MM.1S (cell line): ENCODE data around the gene CAPN5.

Source experiments
- DNase-seq: peaks from one replicate; pipeline ENCODE4 v3.0.0-alpha.2; 2015
- H2AFZ ChIP-seq: fragments of 300-600 bp; sonication (generic); 2 replicates; pipeline ENCODE4 v1.6.0; 2016; ENCODE audit warnings: antibody characterized with exemption, low read length
- H3F3A ChIP-seq: fragments of 300-600 bp; sonication (generic); 2 replicates; pipeline ENCODE4 v1.6.1; 2016; ENCODE audit warnings: mild to moderate bottlenecking, antibody characterized with exemption, low read length, moderate library complexity, mixed read lengths; ENCODE audit not compliant: insufficient read depth
- H3K27ac ChIP-seq: fragments of 300-600 bp; sonication (generic); 2 replicates; pipeline ENCODE4 v1.5.1; 2016; ENCODE audit warnings: mild to moderate bottlenecking, low read length
- H3K27me3 ChIP-seq: fragments of 300-600 bp; sonication (generic); replicated peaks from 2 replicates; pipeline ENCODE4 v1.6.0; 2016; ENCODE audit warnings: low read length; ENCODE audit not compliant: insufficient read depth
- H3K36me3 ChIP-seq: fragments of 300-600 bp; sonication (generic); replicated peaks from 2 replicates; pipeline ENCODE4 v1.6.1; 2016; ENCODE audit warnings: mild to moderate bottlenecking, low read length, mixed read lengths; ENCODE audit not compliant: insufficient read depth
- H3K4me1 ChIP-seq: fragments of 300-600 bp; sonication (generic); 2 replicates; pipeline ENCODE4 v1.6.1; 2016; ENCODE audit warnings: low read length, mixed read lengths
- H3K4me2 ChIP-seq: fragments of 300-600 bp; sonication (generic); 2 replicates; pipeline ENCODE4 v1.6.0; 2016; ENCODE audit warnings: low read depth, low read length
- H3K4me3 ChIP-seq: fragments of 300-600 bp; sonication (generic); 2 replicates; pipeline ENCODE4 v1.5.1; 2016; ENCODE audit warnings: low read length, mixed read lengths
- H3K79me2 ChIP-seq: fragments of 300-600 bp; sonication (generic); 2 replicates; pipeline ENCODE4 v1.6.1; 2016; ENCODE audit warnings: mixed run types, low read length, mixed read lengths
- H3K9ac ChIP-seq: fragments of 300-600 bp; sonication (generic); 2 replicates; pipeline ENCODE4 v1.6.1; 2016; ENCODE audit warnings: low read length, mixed read lengths
- H3K9me2 ChIP-seq: fragments of 300-600 bp; sonication (generic); replicated peaks from 2 replicates; pipeline ENCODE4 v1.6.1; 2016; ENCODE audit warnings: mild to moderate bottlenecking, low read length, mixed read lengths; ENCODE audit not compliant: insufficient read depth
- H3K9me3 ChIP-seq: fragments of 300-600 bp; sonication (generic); replicated peaks from 2 replicates; pipeline ENCODE4 v1.6.1; 2016; ENCODE audit warnings: mild to moderate bottlenecking, low read length, mixed read lengths; ENCODE audit not compliant: insufficient read depth
- H4K20me1 ChIP-seq: fragments of 300-600 bp; sonication (generic); 2 replicates; pipeline ENCODE4 v1.6.1; 2016; ENCODE audit warnings: mild to moderate bottlenecking, low read length, moderate library complexity, mixed read lengths; ENCODE audit not compliant: insufficient read depth
- EZH2 ChIP-seq: fragments of 300-600 bp; sonication (generic); optimal IDR thresholded peaks from 2 replicates; pipeline ENCODE3; 2017; ENCODE audit warnings: low read depth, mild to moderate bottlenecking, antibody characterized with exemption, low read length, mixed read lengths
- EZH2phosphoT487 ChIP-seq: fragments of 300-600 bp; sonication (generic); IDR thresholded peaks from 2 replicates; pipeline ENCODE4 v1.6.1; 2018; ENCODE audit warnings: antibody characterized with exemption, low read length
- TF ChIP-seq, protein P1 (sequence below): fragments of 300-600 bp; sonication (generic); IDR thresholded peaks from 2 replicates; pipeline ENCODE4 v1.5.1; 2016; ENCODE audit warnings: antibody characterized with exemption, low read length, mixed read lengths

Gene CAPN5

DNA sequence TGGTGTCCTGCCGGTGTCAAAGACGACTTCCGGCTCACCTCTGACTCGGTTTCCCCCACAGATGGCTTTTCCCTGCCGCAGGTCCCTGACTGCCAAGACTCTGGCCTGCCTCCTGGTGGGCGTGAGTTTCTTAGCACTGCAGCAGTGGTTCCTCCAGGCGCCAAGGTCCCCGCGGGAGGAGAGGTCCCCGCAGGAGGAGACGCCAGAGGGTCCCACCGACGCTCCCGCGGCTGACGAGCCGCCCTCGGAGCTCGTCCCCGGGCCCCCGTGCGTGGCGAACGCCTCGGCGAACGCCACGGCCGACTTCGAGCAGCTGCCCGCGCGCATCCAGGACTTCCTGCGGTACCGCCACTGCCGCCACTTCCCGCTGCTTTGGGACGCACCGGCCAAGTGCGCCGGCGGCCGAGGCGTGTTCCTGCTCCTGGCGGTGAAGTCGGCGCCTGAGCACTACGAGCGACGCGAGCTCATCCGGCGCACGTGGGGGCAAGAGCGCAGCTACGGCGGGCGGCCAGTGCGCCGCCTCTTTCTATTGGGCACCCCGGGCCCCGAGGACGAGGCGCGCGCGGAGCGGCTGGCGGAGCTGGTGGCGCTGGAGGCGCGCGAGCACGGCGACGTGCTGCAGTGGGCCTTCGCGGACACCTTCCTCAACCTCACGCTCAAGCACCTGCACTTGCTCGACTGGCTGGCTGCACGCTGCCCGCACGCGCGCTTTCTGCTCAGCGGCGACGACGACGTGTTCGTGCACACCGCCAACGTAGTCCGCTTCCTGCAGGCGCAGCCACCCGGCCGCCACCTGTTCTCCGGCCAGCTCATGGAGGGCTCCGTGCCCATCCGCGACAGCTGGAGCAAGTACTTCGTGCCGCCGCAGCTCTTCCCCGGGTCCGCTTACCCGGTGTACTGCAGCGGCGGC lies 27.0 kb upstream of the CAPN5 start:
- Histone ChIP-seq H3F3A (no peaks in the 10 kb centered on the region), H3K36me3 (no peaks in the 10 kb centered on the region), H3K9me2 (no peaks in the 10 kb centered on the region), H3K79me2 (no peaks in the 10 kb centered on the region), H3K27ac (no peak overlapping the region), H3K9me3 (no peaks in the 10 kb centered on the region), H3K27me3 (0 out of 2 replicates have a peak, but pooled peaks cover 3% of the 10 kb centered on the region), H3K4me3 (no peak overlapping the region), H2AFZ (no peak overlapping the region), H3K4me2 (no peak overlapping the region), H3K9ac (no peak overlapping the region), H3K4me1 (no peaks in the 10 kb centered on the region), H4K20me1 (no peaks in the 10 kb centered on the region)
- TF ChIP-seq EZH2phosphoT487 (no peak), EZH2 (no peak)
- TF ChIP-seq, protein P1, sequence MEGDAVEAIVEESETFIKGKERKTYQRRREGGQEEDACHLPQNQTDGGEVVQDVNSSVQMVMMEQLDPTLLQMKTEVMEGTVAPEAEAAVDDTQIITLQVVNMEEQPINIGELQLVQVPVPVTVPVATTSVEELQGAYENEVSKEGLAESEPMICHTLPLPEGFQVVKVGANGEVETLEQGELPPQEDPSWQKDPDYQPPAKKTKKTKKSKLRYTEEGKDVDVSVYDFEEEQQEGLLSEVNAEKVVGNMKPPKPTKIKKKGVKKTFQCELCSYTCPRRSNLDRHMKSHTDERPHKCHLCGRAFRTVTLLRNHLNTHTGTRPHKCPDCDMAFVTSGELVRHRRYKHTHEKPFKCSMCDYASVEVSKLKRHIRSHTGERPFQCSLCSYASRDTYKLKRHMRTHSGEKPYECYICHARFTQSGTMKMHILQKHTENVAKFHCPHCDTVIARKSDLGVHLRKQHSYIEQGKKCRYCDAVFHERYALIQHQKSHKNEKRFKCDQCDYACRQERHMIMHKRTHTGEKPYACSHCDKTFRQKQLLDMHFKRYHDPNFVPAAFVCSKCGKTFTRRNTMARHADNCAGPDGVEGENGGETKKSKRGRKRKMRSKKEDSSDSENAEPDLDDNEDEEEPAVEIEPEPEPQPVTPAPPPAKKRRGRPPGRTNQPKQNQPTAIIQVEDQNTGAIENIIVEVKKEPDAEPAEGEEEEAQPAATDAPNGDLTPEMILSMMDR = no peak
- no peak for DNase-seq

DNA sequence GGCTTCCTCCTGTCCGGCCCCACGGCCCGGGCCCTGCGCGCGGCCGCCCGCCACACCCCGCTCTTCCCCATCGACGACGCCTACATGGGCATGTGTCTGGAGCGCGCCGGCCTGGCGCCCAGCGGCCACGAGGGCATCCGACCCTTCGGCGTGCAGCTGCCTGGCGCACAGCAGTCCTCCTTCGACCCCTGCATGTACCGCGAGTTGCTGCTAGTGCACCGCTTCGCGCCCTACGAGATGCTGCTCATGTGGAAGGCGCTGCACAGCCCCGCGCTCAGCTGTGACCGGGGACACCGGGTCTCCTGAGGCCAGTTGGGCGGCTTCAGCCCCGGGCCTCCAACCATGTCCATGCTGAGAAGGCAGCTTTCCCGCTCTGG lies 26.4 kb upstream of the CAPN5 start:
- Histone ChIP-seq H4K20me1 (no peaks in the 10 kb centered on the region), H3K36me3 (no peaks in the 10 kb centered on the region), H3K27me3 (0 out of 2 replicates have a peak, but pooled peaks cover 3% of the 10 kb centered on the region), H3K27ac (no peak overlapping the region), H3K9ac (no peak overlapping the region), H2AFZ (no peak overlapping the region), H3K9me2 (no peaks in the 10 kb centered on the region), H3K4me1 (no peaks in the 10 kb centered on the region), H3F3A (no peaks in the 10 kb centered on the region), H3K9me3 (no peaks in the 10 kb centered on the region), H3K79me2 (no peaks in the 10 kb centered on the region), H3K4me2 (no peak overlapping the region), H3K4me3 (no peak overlapping the region)
- TF ChIP-seq EZH2phosphoT487 = no peak
- no peak for TF ChIP-seq EZH2
- TF ChIP-seq, protein P1 = no peak
- no peak for DNase-seq

DNA sequence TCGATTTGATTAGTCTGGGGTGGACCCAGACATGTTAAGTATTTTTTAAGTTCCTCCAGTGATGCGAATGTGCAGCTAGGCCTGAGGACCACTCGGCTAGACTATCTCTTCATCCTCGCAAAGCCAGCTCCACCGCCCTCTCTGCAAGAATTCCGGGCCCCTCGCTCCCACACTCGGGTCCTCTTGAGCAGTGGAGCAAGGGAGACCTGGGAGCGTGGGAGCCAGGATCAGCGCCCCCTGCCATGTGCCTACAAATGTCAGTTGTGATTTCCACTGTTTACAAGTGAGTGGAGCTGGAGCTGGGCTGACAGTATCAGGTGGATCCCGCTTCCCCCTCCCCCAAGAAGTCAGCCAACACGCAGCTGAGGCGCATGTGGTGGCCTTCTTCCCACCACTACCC lies 25.9 kb upstream of the CAPN5 start:
- Histone ChIP-seq H3K27me3 (0 out of 2 replicates have a peak, but pooled peaks cover 3% of the 10 kb centered on the region), H3K27ac (no peak overlapping the region), H3K4me3 (no peak overlapping the region), H3K9ac (no peak overlapping the region), H3K36me3 (no peaks in the 10 kb centered on the region), H2AFZ (no peak overlapping the region), H4K20me1 (no peaks in the 10 kb centered on the region), H3K79me2 (no peaks in the 10 kb centered on the region), H3K4me1 (0 out of 2 replicates have a peak, but pooled peaks cover 3% of the 10 kb centered on the region), H3K9me3 (no peaks in the 10 kb centered on the region), H3F3A (no peaks in the 10 kb centered on the region), H3K4me2 (no peak overlapping the region), H3K9me2 (no peaks in the 10 kb centered on the region)
- TF ChIP-seq EZH2phosphoT487 (no peak), EZH2 (no peak)
- TF ChIP-seq, protein P1 = no peak
- DNase-seq = no peak
